GM12878 (cell line): ENCODE results near the gene BNIP5. TPM values are rescaled to one million over a fixed set of nuclear protein-coding genes. Genes with fewer than 3 reads are reported as not detected.

ENCODE experiments used
- ASH2L ChIP-seq: fragments of 300-600, 200-600 bp; sonication (generic); IDR thresholded peaks from 2 replicates; pipeline ENCODE4 v1.6.1; 2017; ENCODE audit warnings: low read depth, mild to moderate bottlenecking, borderline replicate concordance
- CBFB ChIP-seq: IDR thresholded peaks from 2 replicates; pipeline ENCODE4 v1.6.1; 2016; ENCODE audit warnings: antibody characterized with exemption, low read depth
- CEBPZ ChIP-seq: fragments of 150-350 bp; IDR thresholded peaks from 2 replicates; pipeline ENCODE4 v1.6.1; 2016; ENCODE audit warnings: low read depth, low read length
- FOXM1 ChIP-seq: IDR thresholded peaks from 2 replicates; pipeline ENCODE4 v1.6.1; 2012; ENCODE audit warnings: low read depth, mild to moderate bottlenecking, inconsistent platforms, low read length, moderate library complexity
- NFIC ChIP-seq: IDR thresholded peaks from 2 replicates; pipeline ENCODE4 v1.6.1; 2012; ENCODE audit warnings: low read depth, mild to moderate bottlenecking, inconsistent platforms, low read length, moderate library complexity
- NFYA ChIP-seq: IDR thresholded peaks from 2 replicates; pipeline ENCODE4 v1.6.1; 2011; ENCODE audit warnings: low read depth, mild to moderate bottlenecking, low read length, improper control_type of control experiment, borderline replicate concordance
- POLR2AphosphoS2 ChIP-seq: IDR thresholded peaks from 2 replicates; pipeline ENCODE4 v1.6.1; 2011; ENCODE audit warnings: low read depth, mild to moderate bottlenecking, low read length, improper control_type of control experiment, moderate library complexity
- PRDM15 ChIP-seq: fragments of 450-650 bp; formaldehyde crosslinking; IDR thresholded peaks from 2 replicates; pipeline ENCODE4 v1.4.0; 2020; ENCODE audit warnings: mild to moderate bottlenecking, moderate library complexity
- RAD51 ChIP-seq: fragments of 450-650 bp; IDR thresholded peaks from 2 replicates; pipeline ENCODE4 v1.6.1; 2016; ENCODE audit warnings: moderate library complexity, mild to moderate bottlenecking, inconsistent platforms
- RB1 ChIP-seq: fragments of 450-650 bp; formaldehyde crosslinking; IDR thresholded peaks from 2 replicates; pipeline ENCODE4 v1.6.1; 2017; ENCODE audit warnings: mild to moderate bottlenecking, borderline replicate concordance
- REST ChIP-seq: IDR thresholded peaks from 2 replicates; pipeline ENCODE4 v1.6.1; 2012; ENCODE audit warnings: mild to moderate bottlenecking, low read depth, low read length
- SMC3 ChIP-seq: IDR thresholded peaks from 2 replicates; pipeline ENCODE4 v1.6.1; 2011; ENCODE audit warnings: low read length, improper control_type of control experiment, borderline replicate concordance
- polyA plus RNA-seq, 11 experiments: library from polyadenylated mRNA; depleted of rRNA in 4 of 11; unstranded in 6 of 11; stranded (reverse) in 5 of 11; fragments of >200 nt; fragmentation: Nextera tagmentation in 4 of 11; fragmentation: Illumina TruSeq in 1 of 11; extraction: Ambion mirVana in 4 of 11; extraction: Trizol in 1 of 11; gene quantifications; 1 replicate in 1 of 11; 2 replicates in 10 of 11; pipeline versions ENCODE4 v1.2.1 to v1.2.3, GENCODE V29; 2011 to 2016; ENCODE audit warnings: inconsistent platforms in 2 of 11, missing spikeins in 2 of 11, low read depth in 1 of 11
- total RNA-seq, 4 experiments: library from RNA; depleted of rRNA in 3 of 4; stranded (reverse); fragments of >200 nt in 3 of 4; fragmentation: Illumina TruSeq in 1 of 4; extraction: Trizol in 1 of 4; gene quantifications; 2 replicates each; pipeline versions ENCODE4 v1.2.1 to v1.2.3, GENCODE V29; 2013 to 2021

The BNIP5 gene
- total and polyA plus RNA-seq, 10 of the 15 experiments (the other 5 are each of a cell fraction or from before 2014, with no cell fraction given) = 0.02 to 0.68 (median 0.05) TPM; not detected in 2

GRCh38 chr6:36357872-36358225 lies 21.2 kb upstream of the BNIP5 start (continued):
- TF ChIP-seq CEBPZ (no peak), RAD51 (no peak), SMC3 (no peak), REST (no peak), RB1 (no peak), PRDM15 (CRISPR knock-in tag) (no peak), CBFB (peak; percentile 46; the same call in 1 of the 2 replicates), NFYA (no peak), POLR2AphosphoS2 (no peak), NFIC (no peak), FOXM1 (peak; percentile 35; the same call in 1 of the 2 replicates), ASH2L (no peak)
